Nephron (organoid): Measurements from ENCODE around the gene KLHL29.

Experiments
- H3K27ac Mint-ChIP-seq, 3 experiments: 2 replicates each; pipeline ENCODE4 v1.8.0; 2020; ENCODE audit warnings: mixed read lengths in 3 of 3, mild to moderate bottlenecking in 2 of 3, moderate library complexity in 1 of 3
- H3K27me3 Mint-ChIP-seq: 2 replicates; pipeline ENCODE4 v1.8.0; 2021; ENCODE audit warnings: low read depth, mild to moderate bottlenecking, moderate library complexity, mixed read lengths
- H3K36me3 Mint-ChIP-seq: 2 replicates; pipeline ENCODE4 v1.8.0; 2020; ENCODE audit warnings: low read depth, mixed read lengths
- H3K4me1 Mint-ChIP-seq: 2 replicates; pipeline ENCODE4 v1.8.0; 2020; ENCODE audit warnings: mixed read lengths
- H3K4me3 Mint-ChIP-seq, 3 experiments: 2 replicates each; pipeline ENCODE4 v1.8.0; 2020; ENCODE audit warnings: mild to moderate bottlenecking in 3 of 3, mixed read lengths in 3 of 3, moderate library complexity in 2 of 3
- H3K9me3 Mint-ChIP-seq: 2 replicates; pipeline ENCODE4 v1.8.0; 2020; ENCODE audit warnings: mixed read lengths
- CTCF ChIP-seq, 3 experiments: fragments of 200-600 bp; sonication (generic); IDR thresholded peaks; one replicate each; pipeline ENCODE4 v1.5.0; 2021; ENCODE audit warnings: antibody characterized with exemption in 3 of 3; ENCODE audit not compliant: unreplicated experiment in 3 of 3

The KLHL29 gene

GRCh38 chr2:23548143-23548769 is 163.3 kb downstream of the KLHL29 start:
- Mint-ChIP-seq H3K27me3 (peaks cover 24% of the 10 kb centered on the region), H3K4me1 (peaks cover 77% of the 10 kb centered on the region)

DNA sequence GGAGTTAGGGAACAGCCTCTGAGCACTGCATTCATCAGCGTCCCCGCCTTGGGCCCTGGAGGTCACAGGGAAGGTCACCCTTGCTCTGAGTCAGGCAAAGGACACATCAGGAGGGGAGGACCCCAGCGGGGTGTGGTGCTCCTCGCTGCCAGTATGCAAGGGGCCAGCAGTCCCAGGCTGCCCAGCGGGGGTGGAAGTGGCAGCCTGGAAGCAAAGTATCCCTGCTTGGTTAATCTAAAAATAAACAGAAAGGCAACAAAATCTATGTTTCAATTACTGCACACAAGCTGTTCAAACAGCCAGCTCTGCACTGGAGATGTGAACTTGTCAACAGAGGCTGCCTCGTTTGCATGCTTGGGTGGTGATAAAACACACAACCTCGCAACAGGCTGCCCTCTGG is 164.1 kb downstream of the KLHL29 start:
- TF ChIP-seq CTCF (IDR thresholded peaks at IDR 0.05; ENCODE audit: unreplicated experiment in 3 of 3) = no peak
- H3K36me3 Mint-ChIP-seq = no peaks in the 10 kb centered on the region
- H3K9me3 Mint-ChIP-seq = no peaks in the 10 kb centered on the region
- H3K27ac Mint-ChIP-seq = peak overlapping the region; percentile 26 to 55 (median 41)
- H3K4me3 Mint-ChIP-seq = no peak overlapping the region
- peaks cover 20% of the 10 kb centered on the region for H3K27me3 Mint-ChIP-seq
- peaks cover 73% of the 10 kb centered on the region for H3K4me1 Mint-ChIP-seq

More at GRCh38 chr2:23548143-23548769, 163.3 kb downstream of the KLHL29 start:
- peak overlapping the region; percentile 57 to 81 (median 74) for H3K27ac Mint-ChIP-seq
- H3K9me3 Mint-ChIP-seq = no peaks in the 10 kb centered on the region
- no peaks in the 10 kb centered on the region for H3K36me3 Mint-ChIP-seq
- no peak for TF ChIP-seq CTCF (IDR thresholded peaks at IDR 0.05; ENCODE audit: unreplicated experiment in 3 of 3)
- H3K4me3 Mint-ChIP-seq = no peak overlapping the region

GRCh38 chr2:23549821-23550530 is 165.0 kb downstream of the KLHL29 start:
- H3K4me1 Mint-ChIP-seq = peaks cover 68% of the 10 kb centered on the region
- peak overlapping the region; percentile 8 to 49 (median 21) for H3K27ac Mint-ChIP-seq
- no peak for TF ChIP-seq CTCF (IDR thresholded peaks at IDR 0.05; ENCODE audit: unreplicated experiment in 3 of 3)
- H3K36me3 Mint-ChIP-seq = no peaks in the 10 kb centered on the region
- no peak overlapping the region for H3K4me3 Mint-ChIP-seq
- no peaks in the 10 kb centered on the region for H3K9me3 Mint-ChIP-seq
- H3K27me3 Mint-ChIP-seq = peaks cover 20% of the 10 kb centered on the region

DNA sequence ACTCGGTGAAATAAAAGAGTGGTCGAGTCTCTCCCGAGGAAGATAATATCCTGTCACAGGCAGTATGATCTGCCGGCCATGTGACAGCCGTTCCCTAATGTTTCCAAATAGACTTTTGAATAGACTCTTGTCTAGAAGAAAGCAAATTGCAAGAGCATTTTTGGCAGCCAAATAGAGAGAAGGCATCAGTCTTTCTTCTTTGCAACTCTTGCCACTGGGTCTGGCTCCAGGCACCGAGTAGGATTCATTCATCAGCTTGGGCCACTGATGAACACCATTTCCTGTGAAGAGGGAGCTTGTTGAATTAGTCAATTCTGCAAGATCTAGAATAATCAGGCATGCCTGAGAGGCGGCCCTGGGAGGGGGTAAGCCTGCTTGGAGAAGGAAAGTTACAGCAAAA is 165.6 kb downstream of the KLHL29 start:
- H3K36me3 Mint-ChIP-seq = no peaks in the 10 kb centered on the region
- H3K27ac Mint-ChIP-seq = peak overlapping the region; percentile 8 to 49 (median 21)
- TF ChIP-seq CTCF (IDR thresholded peaks at IDR 0.05; ENCODE audit: unreplicated experiment in 3 of 3) = no peak
- peaks cover 20% of the 10 kb centered on the region for H3K27me3 Mint-ChIP-seq
- no peaks in the 10 kb centered on the region for H3K9me3 Mint-ChIP-seq
- H3K4me3 Mint-ChIP-seq = no peak overlapping the region
- H3K4me1 Mint-ChIP-seq = peaks cover 65% of the 10 kb centered on the region

- Mint-ChIP-seq H3K27ac (peak overlapping the region; percentile 34 to 80 (median 62)), H3K4me1 (peaks cover 54% of the 10 kb centered on the region), H3K4me3 (no peak overlapping the region), H3K9me3 (no peaks in the 10 kb centered on the region), H3K27me3 (peaks cover 16% of the 10 kb centered on the region), H3K36me3 (no peaks in the 10 kb centered on the region)
- TF ChIP-seq CTCF (IDR thresholded peaks at IDR 0.05; ENCODE audit: unreplicated experiment in 3 of 3) = no peak
Measured at GRCh38 chr2:23551875-23552274, 166.9 kb downstream of the KLHL29 start.
